SK-MEL-5 (cell line): ENCODE measurements around the gene PDE10A. TPM values are rescaled to one million over a fixed set of nuclear protein-coding genes. Genes with fewer than 3 reads are reported as not detected.
"Not testable (repeated sequence)": the region's sequence is repeated elsewhere in the genome, so short reads cannot be mapped to it uniquely, and the experiment has no call there.

ENCODE experiments used
- DNase-seq: peaks from one replicate; pipeline ENCODE4 v3.0.0-alpha.2; 2016; ENCODE audit warnings: low read depth, low spot score
- in situ Hi-C: cut with HindIII; loops from 2 replicates; pipeline ENCODE4 v1.10.0; 2016; ENCODE audit warnings: low sequenced_read_pairs, high pct_unique_total_duplicates, low pct_unique_long_range_greater_than_20kb
- total RNA-seq: library from RNA; depleted of rRNA; stranded (reverse); fragments of >200 nt; shearing (Covaris generic); gene quantifications from 2 replicates; pipeline ENCODE4 v1.2.3, GENCODE V29; 2014

PDE10A gene
- total RNA-seq, 1 experiment from 2014 or later: 161 TPM

DNA sequence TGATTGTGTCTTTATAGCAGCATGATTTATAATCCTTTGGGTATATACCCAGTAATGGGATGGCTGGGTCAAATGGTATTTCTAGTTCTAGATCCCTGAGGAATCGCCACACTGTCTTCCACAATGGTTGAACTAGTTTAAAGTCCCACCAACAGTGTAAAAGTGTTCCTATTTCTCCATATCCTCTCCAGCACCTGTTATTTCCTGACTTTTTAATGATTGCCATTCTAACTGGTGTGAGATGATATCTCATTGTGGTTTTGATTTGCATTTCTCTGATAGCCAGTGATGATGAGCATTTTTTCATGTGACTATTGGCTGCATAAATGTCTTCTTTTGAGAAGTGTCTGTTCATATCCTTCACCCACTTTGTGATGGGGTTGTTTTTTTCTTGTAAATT, 54.5 kb downstream of the PDE10A start:
- DNase-seq, in situ Hi-C loops: not testable (repeated sequence)

DNA sequence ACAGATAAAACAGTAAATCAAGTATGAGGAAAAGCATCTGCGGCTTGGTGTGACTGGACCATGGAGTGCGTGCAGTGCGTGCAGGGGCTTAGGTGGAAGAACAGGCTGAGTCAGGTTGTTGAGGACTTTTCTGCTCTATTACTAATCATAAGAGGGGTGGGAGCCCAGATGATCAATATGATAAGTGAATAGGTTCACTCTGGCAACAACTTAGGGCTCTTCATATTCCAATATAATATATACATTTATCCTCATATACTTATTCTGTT, 56.4 kb downstream of the PDE10A start:
- in situ Hi-C loops: no loop called here
- DNase-seq: no peak

DNA sequence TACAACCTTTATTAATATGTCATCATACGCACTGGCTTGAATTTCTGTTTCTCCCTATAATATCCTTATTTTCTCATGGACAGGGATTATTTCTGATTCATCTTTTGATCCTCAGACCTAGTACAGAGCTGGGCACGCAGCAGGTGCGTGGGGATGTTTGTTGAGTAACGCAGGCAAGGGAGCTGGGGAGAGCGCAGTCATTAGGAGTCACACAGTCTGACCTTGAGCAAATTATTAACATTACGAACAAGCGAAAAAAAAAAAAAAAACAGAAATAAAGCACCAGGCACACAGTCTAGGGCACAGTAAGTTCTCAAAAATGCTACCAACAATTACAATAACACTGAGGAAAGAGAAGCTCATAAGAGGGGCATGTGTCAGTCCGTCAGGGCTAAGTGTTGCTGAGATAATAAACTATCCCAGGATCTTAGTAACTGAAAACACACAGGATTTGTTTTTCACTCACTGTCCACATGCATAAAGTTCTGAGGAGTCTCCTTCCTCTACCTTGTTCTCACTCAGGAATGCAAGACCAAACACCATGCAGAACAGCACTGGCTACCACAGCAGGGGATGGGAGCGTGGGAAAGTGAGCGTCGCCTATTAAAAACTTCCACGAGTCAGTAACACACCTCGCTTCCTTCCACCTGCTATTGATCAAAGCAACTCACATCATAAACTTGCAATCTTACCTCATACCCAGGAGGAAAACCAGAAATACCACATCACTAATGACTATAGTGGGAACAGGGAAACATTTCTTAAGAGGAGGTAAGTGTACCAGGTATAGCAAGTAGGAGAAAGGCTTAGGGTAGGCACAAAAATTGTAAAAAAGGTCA, 56.9 kb downstream of the PDE10A start:
- in situ Hi-C loops: no loop called here
- no peak for DNase-seq

DNA sequence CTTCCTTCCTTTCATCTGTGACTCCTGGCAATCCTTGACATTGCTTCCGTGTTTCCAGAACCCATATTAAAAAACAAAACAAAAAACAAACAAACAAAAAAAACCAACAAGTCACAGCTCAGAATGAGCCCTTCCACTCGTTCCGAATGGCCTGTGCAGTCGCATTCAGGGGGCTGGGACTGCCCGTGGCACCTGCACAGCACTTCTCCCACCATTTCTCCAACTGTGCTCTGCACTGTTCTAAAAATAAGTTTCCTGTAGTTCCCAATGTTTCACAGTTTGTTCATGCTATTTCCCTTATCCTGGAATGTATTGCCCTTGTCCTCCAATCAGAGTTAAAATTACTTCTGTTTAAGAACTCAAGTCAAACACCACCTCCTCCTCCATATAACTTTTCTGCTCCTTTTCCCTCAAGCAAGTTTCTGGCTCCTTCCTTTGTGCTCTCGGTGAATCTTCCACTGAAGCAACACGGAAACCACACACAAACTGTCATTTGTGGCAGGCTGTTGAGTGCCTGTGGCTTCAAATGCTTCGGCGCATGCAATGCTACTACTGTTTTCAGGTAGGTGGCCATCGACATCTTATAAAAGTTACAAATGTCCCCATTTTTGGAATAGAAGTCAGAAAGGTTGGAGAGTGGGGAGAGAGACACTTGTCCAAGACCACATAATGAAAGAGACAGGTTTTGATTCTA, 57.7 kb downstream of the PDE10A start:
- DNase-seq: no peak
- in situ Hi-C loops: no loop called here

DNA sequence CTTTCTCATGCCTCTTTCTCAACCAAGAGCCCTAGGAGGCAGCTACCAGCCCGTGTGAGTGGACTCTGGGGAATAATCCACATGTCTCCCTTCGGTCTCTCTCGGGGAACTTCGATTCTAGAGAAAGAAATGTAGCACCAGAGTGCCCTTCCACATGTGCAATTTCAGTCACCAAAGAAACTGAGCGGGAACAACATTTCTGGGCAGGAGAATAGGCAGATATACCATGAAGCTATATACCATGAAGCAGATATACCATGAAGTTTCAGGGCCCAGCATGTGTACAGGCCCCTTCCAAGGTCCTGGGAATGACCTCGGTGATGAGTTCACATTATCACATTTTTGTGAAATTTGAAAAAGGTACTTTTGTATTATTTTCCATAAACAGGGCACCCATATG, 60.8 kb downstream of the PDE10A start:
- in situ Hi-C loops: no loop called here
- DNase-seq: no peak

DNA sequence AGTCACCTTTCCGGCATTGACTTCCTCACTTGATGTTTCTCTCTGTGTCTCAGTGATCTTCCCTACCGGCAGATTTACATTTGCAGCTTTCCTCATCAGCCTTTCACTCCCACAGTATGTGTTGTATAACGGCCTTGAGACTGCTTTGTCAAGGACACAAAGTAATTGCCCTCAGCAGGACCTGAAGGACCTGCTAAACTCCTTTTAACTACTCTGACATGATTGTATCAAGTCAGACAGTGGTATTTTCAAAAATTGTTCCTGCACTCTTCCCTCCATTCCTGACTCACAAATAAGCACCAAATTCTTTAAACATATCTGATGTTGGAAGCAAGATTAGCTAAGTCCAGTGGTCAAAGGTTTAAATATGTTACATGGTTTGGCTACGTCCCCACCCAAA, 62.4 kb downstream of the PDE10A start:
- in situ Hi-C loops: no loop called here

DNA sequence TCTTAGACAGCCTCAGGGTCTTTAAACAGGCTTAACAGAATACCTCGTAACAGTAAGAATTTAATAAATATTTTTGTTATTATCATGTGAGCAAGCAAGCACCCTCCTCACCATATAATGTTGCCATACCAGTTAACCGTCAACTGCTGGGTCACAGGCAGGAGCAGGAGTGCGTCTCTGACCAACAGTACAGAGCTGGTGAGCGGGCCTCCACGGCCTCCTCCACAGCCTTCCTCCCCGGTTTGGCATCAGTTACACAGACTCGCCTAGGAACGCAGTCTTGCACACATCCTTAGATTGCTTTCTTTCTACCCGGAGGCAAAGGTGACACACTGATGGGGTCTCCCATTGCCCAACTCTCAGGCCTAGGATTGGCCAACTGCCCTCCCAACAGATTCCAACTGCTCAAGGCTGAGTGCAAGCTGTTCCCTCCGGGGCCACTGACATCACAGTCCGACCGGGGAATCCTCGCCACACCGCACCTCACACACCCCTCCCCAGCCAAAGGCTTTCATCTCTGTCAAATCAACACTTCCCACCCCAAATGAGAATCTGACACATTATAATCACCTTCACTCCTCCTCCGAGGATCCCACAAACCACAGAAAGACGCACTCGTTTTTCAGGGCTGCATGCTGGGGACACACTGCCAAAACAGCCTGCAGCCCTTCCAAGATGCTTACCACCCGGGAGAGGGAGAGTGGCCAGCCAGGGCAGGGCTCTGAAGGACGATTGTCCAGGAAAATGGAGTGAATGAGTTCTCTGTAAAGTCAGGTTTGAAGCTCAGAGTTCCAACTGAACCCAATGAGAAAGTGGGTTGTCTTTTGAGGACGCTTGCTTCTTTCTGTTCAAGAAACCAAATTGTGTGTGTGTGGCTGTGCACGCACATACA, 63.2 kb downstream of the PDE10A start:
- in situ Hi-C loops: no loop called here

More for the DNA sequence above, 62.4 kb downstream of the PDE10A start:
- no peak for DNase-seq

DNA sequence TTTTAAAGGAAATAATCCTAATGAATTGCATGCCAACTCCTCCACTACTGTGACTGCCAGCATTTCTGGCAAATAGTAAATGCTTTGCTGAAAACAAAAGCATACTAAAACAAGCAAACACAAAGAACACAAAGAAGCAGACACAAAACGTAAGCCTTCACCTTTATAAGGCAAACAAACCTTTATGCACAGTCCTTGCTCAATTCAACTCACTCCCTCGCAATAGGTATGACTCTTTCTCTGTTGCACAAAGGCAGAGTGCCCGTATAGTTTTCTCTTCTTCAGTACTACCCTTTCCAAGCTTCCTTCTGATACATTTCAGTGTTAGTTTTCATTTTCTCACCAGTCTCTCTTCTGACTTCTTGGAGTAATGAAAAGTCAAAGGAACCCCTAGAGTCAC, 63.9 kb downstream of the PDE10A start:
- in situ Hi-C loops: no loop called here

More for the DNA sequence above, 63.2 kb downstream of the PDE10A start:
- no peak for DNase-seq

DNA sequence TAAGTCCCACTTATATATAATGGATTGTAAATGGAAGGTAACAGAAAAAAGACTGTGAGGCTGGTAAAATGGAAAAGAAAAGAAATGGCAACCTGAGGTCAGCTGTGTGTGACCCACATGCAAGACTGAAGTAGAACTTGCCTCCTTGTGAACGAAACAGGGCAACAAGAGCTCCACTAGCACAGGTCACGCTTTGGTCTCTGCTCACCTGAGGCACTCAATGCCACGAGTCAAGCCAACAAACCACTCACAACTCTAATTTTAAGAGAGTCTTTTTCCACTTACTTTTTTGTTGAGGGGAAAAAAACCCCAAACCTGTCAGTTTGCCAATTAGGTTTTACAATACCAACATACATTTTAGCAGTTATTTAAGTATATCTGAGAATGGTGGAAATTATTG, 65.2 kb downstream of the PDE10A start:
- in situ Hi-C loops: no loop called here
- DNase-seq: no peak

More for the DNA sequence above, 63.9 kb downstream of the PDE10A start:
- no peak for DNase-seq

DNA sequence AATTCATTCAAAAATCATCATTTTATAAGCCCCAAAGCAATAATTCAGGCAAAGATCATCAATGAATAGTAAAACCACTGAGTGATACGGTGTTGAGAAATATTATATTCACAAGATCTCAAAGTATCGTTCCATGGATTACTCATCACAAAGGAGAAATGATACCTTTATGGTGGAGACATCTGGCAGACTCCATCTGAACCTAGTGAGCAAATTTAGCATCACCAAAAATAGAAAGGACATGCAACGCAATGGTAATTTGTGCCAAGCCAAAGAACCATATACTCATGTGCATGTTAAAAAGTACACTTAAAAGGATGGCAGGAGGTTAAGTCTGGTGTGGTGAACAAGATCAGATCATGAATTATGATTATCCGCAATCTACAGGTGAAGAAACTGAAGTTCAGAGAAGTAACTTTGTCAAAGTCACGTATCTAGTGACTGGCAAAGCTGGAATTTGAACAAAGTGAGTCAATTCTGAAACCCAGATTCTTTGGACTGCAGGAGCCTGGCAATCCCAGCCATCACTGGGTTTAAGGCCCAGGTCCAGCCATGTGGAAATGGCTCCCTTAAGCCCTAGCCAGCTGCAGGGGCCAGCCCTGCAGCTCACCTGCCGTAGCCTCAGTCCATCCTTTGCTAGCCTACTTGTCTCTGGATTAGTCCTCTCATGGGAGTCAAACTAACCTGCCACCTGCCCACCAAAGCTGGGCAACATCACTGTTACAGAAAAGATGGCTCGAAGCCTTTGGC, 68.3 kb downstream of the PDE10A start:
- in situ Hi-C loops: no loop called here
- DNase-seq: no peak

DNA sequence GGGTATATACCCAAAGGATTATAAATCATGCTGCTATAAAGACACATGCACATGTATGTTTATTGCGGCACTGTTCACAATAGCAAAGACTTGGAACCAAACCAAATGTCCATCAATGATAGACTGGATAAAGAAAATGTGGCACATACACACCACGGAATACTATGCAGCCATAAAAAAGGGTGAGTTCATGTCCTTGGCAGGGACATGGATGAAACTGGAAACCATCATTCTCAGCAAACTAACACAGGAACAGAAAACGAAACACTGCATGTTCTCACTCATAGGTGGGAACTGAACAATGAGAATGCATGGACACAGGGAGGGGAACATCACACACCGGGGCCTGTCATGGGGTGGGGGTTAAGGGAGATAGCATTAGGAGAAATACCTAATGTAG, 70.1 kb downstream of the PDE10A start:
- in situ Hi-C loops, DNase-seq: not testable (repeated sequence)

DNA sequence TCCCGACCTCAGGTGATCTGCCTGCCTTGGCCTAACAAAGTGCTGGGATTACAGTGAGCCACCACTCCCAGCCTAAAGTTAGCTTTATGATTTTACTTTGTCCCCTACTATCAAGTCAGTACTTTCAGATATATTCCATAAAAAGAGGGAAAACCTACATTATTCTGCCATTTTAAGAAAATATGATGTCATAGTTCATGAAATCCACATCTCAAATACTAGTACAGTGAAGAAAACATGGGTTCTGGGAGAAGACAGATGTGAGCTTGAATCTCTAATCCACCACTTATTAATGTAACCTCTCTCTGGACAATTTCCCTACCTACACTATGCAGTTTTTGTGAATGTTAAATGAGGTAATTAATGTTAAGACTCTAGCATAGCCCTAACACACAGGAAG, 74.5 kb downstream of the PDE10A start:
- DNase-seq: no peak
- in situ Hi-C loops: no loop called here

DNA sequence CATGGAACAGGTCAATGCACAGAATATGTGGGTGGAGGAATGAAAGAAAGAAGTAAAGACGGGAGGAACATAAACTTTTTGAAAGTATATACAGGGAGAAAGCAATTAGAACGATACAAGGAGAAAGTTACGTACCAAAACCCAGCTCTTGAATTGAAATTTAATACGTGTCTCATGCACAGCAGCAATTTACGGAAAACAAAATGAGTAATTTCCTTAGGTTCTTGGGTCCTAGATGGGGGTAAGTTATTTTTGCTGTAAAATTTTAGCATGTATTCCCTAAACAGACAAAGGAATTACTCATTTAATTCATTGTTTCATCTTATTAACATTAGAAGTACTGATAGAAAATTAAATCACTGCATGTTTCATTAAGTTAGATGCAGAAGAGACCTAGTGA, 75.8 kb downstream of the PDE10A start:
- in situ Hi-C loops: no loop called here
- no peak for DNase-seq

DNA sequence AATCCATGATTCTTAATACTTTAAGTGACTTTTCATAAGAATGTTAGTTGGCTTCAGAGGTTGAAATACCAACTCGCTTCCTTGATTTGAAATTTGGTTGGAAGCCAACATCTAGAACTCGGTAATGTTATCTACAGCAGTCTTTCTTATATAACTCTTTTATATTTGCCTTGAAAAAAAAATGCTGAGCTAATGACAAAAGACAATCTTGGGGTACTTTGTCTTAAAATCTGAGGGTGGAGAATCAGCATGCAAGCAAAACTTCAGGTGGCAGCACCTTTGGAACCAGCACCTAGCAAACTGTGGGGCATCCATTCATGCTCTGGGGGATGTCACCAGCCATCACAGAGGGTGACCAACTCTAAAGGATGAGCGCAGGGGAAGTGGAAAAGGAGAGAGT, 76.3 kb downstream of the PDE10A start:
- DNase-seq: no peak
- in situ Hi-C loops: no loop called here

DNA sequence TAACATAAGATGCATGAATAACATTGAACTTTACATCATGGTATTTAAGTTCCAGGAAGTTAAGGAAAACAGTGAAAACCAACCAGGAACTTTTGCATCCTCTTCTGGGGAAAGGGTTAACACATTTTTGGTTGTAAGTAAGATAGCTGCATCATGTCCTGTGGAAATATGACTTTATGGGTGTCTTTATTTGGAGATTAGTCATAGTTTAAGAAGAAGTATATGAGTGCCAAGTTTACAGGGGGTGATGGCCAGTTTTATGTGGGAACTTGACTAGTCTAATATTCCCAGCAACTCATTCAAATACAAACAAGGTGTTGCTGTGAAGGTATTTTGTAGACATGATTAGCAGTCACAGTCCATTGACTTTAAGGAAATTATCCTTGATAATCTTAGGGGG, 78.0 kb downstream of the PDE10A start:
- DNase-seq: no peak
- in situ Hi-C loops: no loop called here

DNA sequence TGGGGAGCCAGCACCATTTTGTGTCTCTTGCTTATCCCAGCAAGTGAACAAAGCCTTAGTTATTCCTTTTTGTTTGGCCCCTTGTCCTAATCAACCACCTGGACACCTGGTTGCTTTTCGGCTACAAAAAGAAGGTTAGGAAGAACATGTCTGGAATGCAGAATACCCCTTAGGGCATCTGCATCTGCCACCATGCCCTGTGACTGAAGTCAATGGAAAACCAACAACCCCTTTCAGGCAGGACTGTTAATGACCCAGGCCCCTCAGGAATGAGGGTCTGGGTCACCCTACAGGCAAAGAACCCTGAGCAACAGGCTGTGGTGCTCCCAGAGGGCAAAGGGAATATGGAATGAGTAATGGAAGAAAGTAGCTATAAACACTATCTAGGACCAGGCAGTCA, 78.5 kb downstream of the PDE10A start:
- no peak for DNase-seq
- in situ Hi-C loops: no loop called here

DNA sequence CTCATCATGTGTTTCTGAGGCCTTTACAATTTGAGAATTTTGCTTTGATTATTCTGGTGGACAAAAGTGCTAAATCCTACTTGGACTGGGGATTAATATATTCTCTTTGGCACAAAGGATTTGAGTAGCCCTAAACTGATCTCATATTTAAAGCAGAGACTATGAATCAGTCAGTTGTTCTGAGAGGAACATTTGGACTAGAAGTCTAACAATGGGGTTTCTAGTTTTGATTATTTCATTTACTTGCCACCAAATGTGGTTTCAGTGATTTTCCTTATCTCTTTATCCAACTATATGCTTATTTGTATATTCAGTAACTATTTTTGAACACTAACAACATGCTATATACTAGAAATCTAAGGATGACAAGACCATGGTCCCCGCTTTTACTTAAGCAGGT, 81.4 kb downstream of the PDE10A start:
- DNase-seq: no peak
- in situ Hi-C loops: no loop called here

DNA sequence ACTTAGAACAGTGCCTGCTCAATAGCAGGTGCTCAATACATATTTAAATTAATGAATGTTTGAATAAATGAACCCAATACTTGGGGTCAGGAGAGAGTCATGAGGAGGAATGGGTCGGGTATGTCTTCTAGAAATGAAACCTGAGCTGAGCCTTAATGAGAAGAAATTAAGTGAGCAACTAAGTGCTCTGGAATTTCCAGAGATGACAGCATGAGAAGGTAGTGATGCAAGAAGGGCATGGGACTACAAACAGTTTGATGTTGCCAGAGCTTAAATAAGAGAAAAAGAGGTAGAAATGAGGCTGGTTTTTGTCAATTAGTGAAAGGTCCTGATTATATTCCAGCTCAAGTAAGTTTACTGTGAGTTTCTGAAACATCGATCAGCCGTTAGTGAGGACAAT, 82.9 kb downstream of the PDE10A start:
- in situ Hi-C loops: no loop called here
- DNase-seq: no peak
